ENCODE results near the gene TMC1. TPM values are rescaled to one million over a fixed set of nuclear protein-coding genes. Genes with fewer than 3 reads are reported as not detected.
A peak's percentile ranks its signal among the peaks of the same experiment; 100 is the strongest.

Gene TMC1
- total and polyA plus RNA-seq, 2 of the 13 experiments (the other 11 are each of a cell fraction or from before 2014, with no cell fraction given) = 0.02 to 0.03 TPM

DNA sequence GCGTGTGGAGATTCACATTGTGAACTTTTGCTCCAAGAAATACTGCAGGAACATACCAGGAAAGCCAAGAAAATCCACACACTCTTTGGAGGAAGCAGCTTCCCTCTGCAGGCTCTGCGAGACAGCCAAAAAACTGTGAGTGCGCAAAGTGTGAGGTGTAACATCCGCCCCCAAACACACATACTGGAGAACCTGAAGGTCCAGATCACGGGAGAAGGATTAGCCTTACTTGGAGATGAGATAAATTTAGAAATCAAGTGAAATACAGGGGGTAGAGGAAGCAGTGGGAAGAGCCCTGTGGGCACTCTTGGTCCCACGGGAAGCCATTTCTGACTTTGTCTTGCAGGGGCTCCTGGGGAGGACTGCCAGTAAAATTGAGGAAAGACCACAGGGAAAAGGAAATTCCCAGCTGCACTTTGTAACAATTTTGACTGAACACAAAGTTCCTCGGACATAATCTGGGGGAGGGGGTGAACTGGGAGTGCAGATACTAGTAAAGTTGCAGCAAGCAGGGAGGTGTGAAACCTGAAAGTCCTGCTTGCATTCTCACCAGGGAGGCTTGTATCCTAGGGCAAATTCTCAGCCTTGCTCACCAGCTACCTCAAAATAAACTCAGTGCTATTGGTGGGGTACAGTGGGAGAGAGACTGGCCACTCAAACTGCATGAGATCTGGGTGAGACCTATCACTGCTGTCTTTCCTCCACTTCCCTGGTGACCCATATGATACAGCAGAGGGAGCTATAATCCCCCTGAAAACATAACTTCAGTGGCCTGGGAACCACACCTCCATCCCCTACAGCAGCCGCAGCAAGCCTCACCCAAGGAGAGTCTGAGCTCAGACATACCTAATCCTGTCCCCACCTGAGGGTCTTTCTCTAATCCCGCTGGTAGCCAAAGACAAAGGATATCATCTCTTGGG lies 322.4 kb downstream of the TMC1 start (continued):
- no peak for TF ChIP-seq CBFB (CRISPR knock-in tag; IDR thresholded peaks at IDR 0.05)
- TF ChIP-seq, protein P1, sequence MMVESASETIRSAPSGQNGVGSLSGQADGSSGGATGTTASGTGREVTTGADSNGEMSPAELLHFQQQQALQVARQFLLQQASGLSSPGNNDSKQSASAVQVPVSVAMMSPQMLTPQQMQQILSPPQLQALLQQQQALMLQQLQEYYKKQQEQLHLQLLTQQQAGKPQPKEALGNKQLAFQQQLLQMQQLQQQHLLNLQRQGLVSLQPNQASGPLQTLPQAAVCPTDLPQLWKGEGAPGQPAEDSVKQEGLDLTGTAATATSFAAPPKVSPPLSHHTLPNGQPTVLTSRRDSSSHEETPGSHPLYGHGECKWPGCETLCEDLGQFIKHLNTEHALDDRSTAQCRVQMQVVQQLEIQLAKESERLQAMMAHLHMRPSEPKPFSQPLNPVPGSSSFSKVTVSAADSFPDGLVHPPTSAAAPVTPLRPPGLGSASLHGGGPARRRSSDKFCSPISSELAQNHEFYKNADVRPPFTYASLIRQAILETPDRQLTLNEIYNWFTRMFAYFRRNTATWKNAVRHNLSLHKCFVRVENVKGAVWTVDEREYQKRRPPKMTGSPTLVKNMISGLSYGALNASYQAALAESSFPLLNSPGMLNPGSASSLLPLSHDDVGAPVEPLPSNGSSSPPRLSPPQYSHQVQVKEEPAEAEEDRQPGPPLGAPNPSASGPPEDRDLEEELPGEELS (CRISPR knock-in tag; IDR thresholded peaks at IDR 0.05) = no peak
- TF ChIP-seq RNF2 (conservative IDR thresholded peaks at IDR 0.05; ENCODE audit: low read depth) = no peak
- no peak for TF ChIP-seq ZNF773 (CRISPR knock-in tag; IDR thresholded peaks at IDR 0.05; ENCODE audit: borderline replicate concordance)
- 0 out of 2 replicates have a peak, but pooled peaks have one; percentile 34 for TF ChIP-seq SP4 (CRISPR knock-in tag; IDR thresholded peaks at IDR 0.05)
- TF ChIP-seq HHEX (CRISPR knock-in tag; IDR thresholded peaks at IDR 0.05) = no peak
- no peak for TF ChIP-seq CREM (IDR thresholded peaks at IDR 0.05)
- no peak for TF ChIP-seq CREM (CRISPR knock-in tag; IDR thresholded peaks at IDR 0.05)
- TF ChIP-seq NR2C2 (CRISPR knock-in tag; IDR thresholded peaks at IDR 0.05; ENCODE audit: borderline replicate concordance) = no peak
- TF ChIP-seq NBN (conservative IDR thresholded peaks at IDR 0.05) = no peak
- TF ChIP-seq ZNF660 (CRISPR knock-in tag; IDR thresholded peaks at IDR 0.05; ENCODE audit: borderline replicate concordance, low read depth) = no peak
- no peak for TF ChIP-seq NFIB (CRISPR knock-in tag; IDR thresholded peaks at IDR 0.05; ENCODE audit: borderline replicate concordance)
- TF ChIP-seq SOX6 (IDR thresholded peaks at IDR 0.05) = no peak
- peak; percentile 51 for TF ChIP-seq SOX6 (CRISPR knock-in tag; IDR thresholded peaks at IDR 0.05)
- no peak for TF ChIP-seq KLF6 (CRISPR knock-in tag; IDR thresholded peaks at IDR 0.05)
- no peak for TF ChIP-seq MYC (CRISPR knock-in tag; IDR thresholded peaks at IDR 0.05; ENCODE audit: borderline replicate concordance)
- TF ChIP-seq ZNF713 (CRISPR knock-in tag; IDR thresholded peaks at IDR 0.05) = no peak
- TF ChIP-seq MIER3 (CRISPR knock-in tag; IDR thresholded peaks at IDR 0.05; ENCODE audit: borderline replicate concordance) = no peak
- TF ChIP-seq TCF12 (IDR thresholded peaks at IDR 0.05) = no peak
- no peak for TF ChIP-seq TCF12 (CRISPR knock-in tag; IDR thresholded peaks at IDR 0.05)
- no peak for TF ChIP-seq NFRKB (IDR thresholded peaks at IDR 0.05)
- TF ChIP-seq NR2F6 (IDR thresholded peaks at IDR 0.05) = no peak
- TF ChIP-seq NR2F6 (CRISPR knock-in tag; IDR thresholded peaks at IDR 0.05) = no peak
- TF ChIP-seq SP140L (CRISPR knock-in tag; IDR thresholded peaks at IDR 0.05; ENCODE audit: borderline replicate concordance) = no peak
- 0 out of 2 replicates have a peak, but pooled peaks have one; percentile 37 for TF ChIP-seq POGZ (CRISPR knock-in tag; IDR thresholded peaks at IDR 0.05)
- no peak; the same call in 2 of the 3 replicates for TF ChIP-seq MXI1 (IDR thresholded peaks at IDR 0.05; ENCODE audit: borderline replicate concordance, low read depth, low read length)
- TF ChIP-seq CBX2 (IDR thresholded peaks at IDR 0.05; ENCODE audit: low read depth, low read length) = no peak
- TF ChIP-seq CBX2 (CRISPR knock-in tag; IDR thresholded peaks at IDR 0.05; ENCODE audit: low read depth) = no peak
- TF ChIP-seq SETDB1 (CRISPR knock-in tag; IDR thresholded peaks at IDR 0.05; ENCODE audit: borderline replicate concordance) = no peak
- no peak for TF ChIP-seq MEIS1 (CRISPR knock-in tag; IDR thresholded peaks at IDR 0.05; ENCODE audit: borderline replicate concordance)
- peak; percentile 37; the same call in 1 of the 2 replicates for TF ChIP-seq TBX2 (CRISPR knock-in tag; IDR thresholded peaks at IDR 0.05; ENCODE audit: borderline replicate concordance)
- TF ChIP-seq PHB2 (IDR thresholded peaks at IDR 0.05; ENCODE audit: partially characterized antibody) = no peak
- TF ChIP-seq ZSCAN25 (CRISPR knock-in tag; IDR thresholded peaks at IDR 0.05) = no peak
- no peak for TF ChIP-seq RFXAP (CRISPR knock-in tag; IDR thresholded peaks at IDR 0.05; ENCODE audit: borderline replicate concordance)
- TF ChIP-seq ZNF331 (CRISPR knock-in tag; IDR thresholded peaks at IDR 0.05) = no peak; the same call in 1 of the 2 replicates

Measured in HepG2 (cell line).